ENCODE data around the gene MED29.

Gene MED29

GRCh38 chr19:39390751-39391437 lies at the start of gene MED29, which contains the start of gene PAF1:
MED29 (plus strand) TSS chr19:39391378; CDS start chr19:39391423, 45 bp downstream.
PAF1 (minus strand) TSS chr19:39391106; CDS start chr19:39390864, 242 bp downstream.
- peak; percentile 100 for DNase-seq

GRCh38 chr19:39341719-39342604 lies 49.2 kb upstream of the MED29 start, which contains the start of gene SAMD4B:
SAMD4B (plus strand) TSS chr19:39342421; CDS start chr19:39356894, 14,473 bp downstream.
- peak; percentile 97 for DNase-seq

GRCh38 chr19:39342647-39343305 lies 48.4 kb upstream of the MED29 start:
- DNase-seq, result no peak

GRCh38 chr19:39345956-39346355 lies 45.2 kb upstream of the MED29 start:
- no peak for DNase-seq

GRCh38 chr19:39347332-39348164 lies 43.6 kb upstream of the MED29 start:
- DNase-seq, result no peak

GRCh38 chr19:39349326-39349725 lies 41.9 kb upstream of the MED29 start:
- no peak for DNase-seq

GRCh38 chr19:39350156-39350555 lies 41.0 kb upstream of the MED29 start:
- no peak for DNase-seq

- DNase-seq, result no peak
Observed at GRCh38 chr19:39351537-39352064, 39.6 kb upstream of the MED29 start.

- no peak for DNase-seq
Observed at GRCh38 chr19:39352381-39353255, 38.6 kb upstream of the MED29 start.

- DNase-seq, result no peak
Observed at GRCh38 chr19:39355253-39355652, 35.9 kb upstream of the MED29 start.

GRCh38 chr19:39356073-39356472 lies 35.1 kb upstream of the MED29 start:
- DNase-seq, result no peak

- no peak for DNase-seq
Observed at GRCh38 chr19:39356647-39357046, 34.5 kb upstream of the MED29 start.

- no peak for DNase-seq
Observed at GRCh38 chr19:39359026-39359425, 32.2 kb upstream of the MED29 start.

- no peak for DNase-seq
Observed at GRCh38 chr19:39360599-39360998, 30.6 kb upstream of the MED29 start.

GRCh38 chr19:39362682-39363657 lies 28.2 kb upstream of the MED29 start:
- DNase-seq, result peak; percentile 63

- DNase-seq, result no peak
Observed at GRCh38 chr19:39363901-39364457, 27.2 kb upstream of the MED29 start.

- no peak for DNase-seq
Observed at GRCh38 chr19:39365531-39365930, 25.6 kb upstream of the MED29 start.

- DNase-seq, result no peak
Observed at GRCh38 chr19:39369200-39369599, 22.0 kb upstream of the MED29 start.

GRCh38 chr19:39370735-39371134 lies 20.4 kb upstream of the MED29 start:
- no peak for DNase-seq

Data from HCEC 1CT (cell line).